ENCODE data around the gene CNTLN.

- TF ChIP-seq CTCF (IDR thresholded peaks at IDR 0.05), result no peak
- no peak for TF ChIP-seq EZH2 (IDR thresholded peaks at IDR 0.05; ENCODE audit: borderline replicate concordance, insufficient read depth, low read depth, low read length, poor library complexity, severe bottlenecking)
Measured at GRCh38 chr9:17117372-17117771, 17.5 kb upstream of the CNTLN start.
